ENCODE data around the gene DQX1. TPM values are rescaled to one million over a fixed set of nuclear protein-coding genes. Genes with fewer than 3 reads are reported as not detected.

The DQX1 gene
- polyA plus RNA-seq, 1 donor from 2014 or later: 0.59 TPM

DNA sequence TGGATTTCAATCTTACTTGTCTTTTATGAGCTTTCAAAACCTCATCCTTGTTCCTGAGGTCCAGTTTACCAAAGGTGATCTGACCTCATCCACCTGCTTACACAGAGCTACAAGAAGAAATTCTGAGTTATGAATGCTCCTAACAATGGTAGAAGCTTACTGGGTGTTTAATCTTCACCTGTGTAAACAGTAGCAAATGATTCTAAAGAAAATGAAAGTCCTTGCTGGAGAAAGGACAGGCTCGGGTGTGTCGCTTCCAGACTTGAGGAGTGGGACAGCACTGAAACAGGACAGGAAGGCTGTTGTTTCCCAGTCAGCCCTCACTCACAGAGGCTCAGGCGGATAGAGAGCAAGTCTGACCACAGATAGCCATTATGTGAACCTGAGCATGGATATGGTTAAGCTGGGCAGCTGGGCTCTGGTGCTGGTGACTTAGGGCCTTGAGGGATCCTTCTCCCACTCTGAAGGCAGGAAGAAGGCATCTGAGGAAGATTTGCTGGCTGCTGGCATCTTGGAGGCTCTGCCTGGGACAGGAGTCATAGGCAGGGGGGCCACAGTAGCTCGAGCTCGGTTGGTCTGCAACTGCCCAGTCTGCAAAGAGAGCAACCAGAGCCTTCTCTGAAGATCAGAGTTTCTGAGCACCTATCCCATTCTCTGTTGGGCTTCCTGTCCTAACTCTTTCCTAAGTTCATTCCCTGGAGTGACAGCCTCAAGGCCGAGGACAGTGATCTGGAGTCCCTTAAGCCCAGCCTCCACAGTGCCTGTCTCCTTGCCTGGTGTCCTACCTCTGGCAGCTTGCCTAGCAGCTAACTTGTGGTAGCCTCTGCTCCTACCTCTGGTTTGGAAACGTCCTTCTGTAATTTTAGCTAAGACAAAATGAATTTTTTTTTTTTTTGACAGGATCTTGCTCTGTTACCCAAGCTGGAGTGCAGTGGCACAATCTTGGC, 32.5 kb upstream of the DQX1 start:
- no peaks in the 10 kb centered on the region for H3K79me2 ChIP-seq (replicated peaks; ENCODE audit: insufficient read depth, low read length)

DNA sequence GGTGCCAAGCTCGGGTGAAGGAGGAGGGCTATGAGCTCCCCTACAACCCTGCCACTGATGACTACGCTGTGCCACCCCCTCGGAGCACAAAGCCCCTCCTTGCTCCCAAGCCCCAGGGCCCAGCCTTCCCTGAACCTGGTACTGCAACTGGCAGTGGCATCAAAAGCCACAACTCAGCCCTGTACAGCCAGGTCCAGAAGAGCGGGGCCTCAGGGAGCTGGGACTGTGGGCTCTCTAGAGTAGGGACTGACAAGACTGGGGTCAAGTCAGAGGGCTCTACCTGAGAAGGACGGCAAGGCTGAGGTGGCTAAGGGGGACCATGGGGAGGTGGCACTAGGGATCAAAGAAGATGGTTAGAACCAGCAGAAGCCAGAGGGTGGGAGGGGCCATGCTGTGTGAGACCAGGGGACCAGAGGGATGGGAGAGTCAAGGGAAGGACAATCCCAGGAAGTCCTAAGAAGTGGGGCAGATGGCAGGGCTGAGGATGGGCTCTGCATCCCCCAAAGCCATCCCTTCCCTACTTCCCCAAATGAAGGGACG, 30.9 kb upstream of the DQX1 start:
- H3K9me2 ChIP-seq (ENCODE audit: insufficient read depth, low read length): no peaks in the 10 kb centered on the region
- peaks cover 25% of the 10 kb centered on the region for H3K27me3 ChIP-seq (ENCODE audit: insufficient read depth, low read depth, low read length)
- no peak overlapping the region for H3K4me3 ChIP-seq (ENCODE audit: low read length)
- no peak overlapping the region for H3K4me2 ChIP-seq (ENCODE audit: low read length)
- no peak overlapping the region for H2AFZ ChIP-seq (ENCODE audit: low read depth, low read length)
- no peak overlapping the region for H3K27ac ChIP-seq (ENCODE audit: low read length)
- no peaks in the 10 kb centered on the region for H3K36me3 ChIP-seq (ENCODE audit: insufficient read depth, low read length)
- no peaks in the 10 kb centered on the region for H3K79me2 ChIP-seq (replicated peaks; ENCODE audit: insufficient read depth, low read length)
- no peaks in the 10 kb centered on the region for H3K9me3 ChIP-seq (ENCODE audit: low read length)
- H4K20me1 ChIP-seq (ENCODE audit: insufficient read depth): no peaks in the 10 kb centered on the region
- no peak overlapping the region for H3K9ac ChIP-seq (ENCODE audit: low read length)
- H3F3A ChIP-seq (ENCODE audit: insufficient read depth, low read length, poor library complexity, severe bottlenecking): no peaks in the 10 kb centered on the region
- TF ChIP-seq EP300 (conservative IDR thresholded peaks at IDR 0.05; ENCODE audit: poor library complexity, severe bottlenecking) (no peak), MXI1 (conservative IDR thresholded peaks at IDR 0.05; ENCODE audit: poor library complexity, severe bottlenecking) (no peak), POLR2AphosphoS5 (IDR thresholded peaks at IDR 0.05) (no peak), RAD21 (conservative IDR thresholded peaks at IDR 0.05) (no peak), EZH2 (IDR thresholded peaks at IDR 0.05; ENCODE audit: borderline replicate concordance, insufficient read depth, low read length, poor library complexity, severe bottlenecking) (no peak)
- TF ChIP-seq, protein P1, sequence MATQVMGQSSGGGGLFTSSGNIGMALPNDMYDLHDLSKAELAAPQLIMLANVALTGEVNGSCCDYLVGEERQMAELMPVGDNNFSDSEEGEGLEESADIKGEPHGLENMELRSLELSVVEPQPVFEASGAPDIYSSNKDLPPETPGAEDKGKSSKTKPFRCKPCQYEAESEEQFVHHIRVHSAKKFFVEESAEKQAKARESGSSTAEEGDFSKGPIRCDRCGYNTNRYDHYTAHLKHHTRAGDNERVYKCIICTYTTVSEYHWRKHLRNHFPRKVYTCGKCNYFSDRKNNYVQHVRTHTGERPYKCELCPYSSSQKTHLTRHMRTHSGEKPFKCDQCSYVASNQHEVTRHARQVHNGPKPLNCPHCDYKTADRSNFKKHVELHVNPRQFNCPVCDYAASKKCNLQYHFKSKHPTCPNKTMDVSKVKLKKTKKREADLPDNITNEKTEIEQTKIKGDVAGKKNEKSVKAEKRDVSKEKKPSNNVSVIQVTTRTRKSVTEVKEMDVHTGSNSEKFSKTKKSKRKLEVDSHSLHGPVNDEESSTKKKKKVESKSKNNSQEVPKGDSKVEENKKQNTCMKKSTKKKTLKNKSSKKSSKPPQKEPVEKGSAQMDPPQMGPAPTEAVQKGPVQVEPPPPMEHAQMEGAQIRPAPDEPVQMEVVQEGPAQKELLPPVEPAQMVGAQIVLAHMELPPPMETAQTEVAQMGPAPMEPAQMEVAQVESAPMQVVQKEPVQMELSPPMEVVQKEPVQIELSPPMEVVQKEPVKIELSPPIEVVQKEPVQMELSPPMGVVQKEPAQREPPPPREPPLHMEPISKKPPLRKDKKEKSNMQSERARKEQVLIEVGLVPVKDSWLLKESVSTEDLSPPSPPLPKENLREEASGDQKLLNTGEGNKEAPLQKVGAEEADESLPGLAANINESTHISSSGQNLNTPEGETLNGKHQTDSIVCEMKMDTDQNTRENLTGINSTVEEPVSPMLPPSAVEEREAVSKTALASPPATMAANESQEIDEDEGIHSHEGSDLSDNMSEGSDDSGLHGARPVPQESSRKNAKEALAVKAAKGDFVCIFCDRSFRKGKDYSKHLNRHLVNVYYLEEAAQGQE (IDR thresholded peaks at IDR 0.05; ENCODE audit: borderline replicate concordance): no peak
- TF ChIP-seq, protein P2, sequence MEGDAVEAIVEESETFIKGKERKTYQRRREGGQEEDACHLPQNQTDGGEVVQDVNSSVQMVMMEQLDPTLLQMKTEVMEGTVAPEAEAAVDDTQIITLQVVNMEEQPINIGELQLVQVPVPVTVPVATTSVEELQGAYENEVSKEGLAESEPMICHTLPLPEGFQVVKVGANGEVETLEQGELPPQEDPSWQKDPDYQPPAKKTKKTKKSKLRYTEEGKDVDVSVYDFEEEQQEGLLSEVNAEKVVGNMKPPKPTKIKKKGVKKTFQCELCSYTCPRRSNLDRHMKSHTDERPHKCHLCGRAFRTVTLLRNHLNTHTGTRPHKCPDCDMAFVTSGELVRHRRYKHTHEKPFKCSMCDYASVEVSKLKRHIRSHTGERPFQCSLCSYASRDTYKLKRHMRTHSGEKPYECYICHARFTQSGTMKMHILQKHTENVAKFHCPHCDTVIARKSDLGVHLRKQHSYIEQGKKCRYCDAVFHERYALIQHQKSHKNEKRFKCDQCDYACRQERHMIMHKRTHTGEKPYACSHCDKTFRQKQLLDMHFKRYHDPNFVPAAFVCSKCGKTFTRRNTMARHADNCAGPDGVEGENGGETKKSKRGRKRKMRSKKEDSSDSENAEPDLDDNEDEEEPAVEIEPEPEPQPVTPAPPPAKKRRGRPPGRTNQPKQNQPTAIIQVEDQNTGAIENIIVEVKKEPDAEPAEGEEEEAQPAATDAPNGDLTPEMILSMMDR (IDR thresholded peaks at IDR 0.05; ENCODE audit: poor library complexity, severe bottlenecking): no peak

More for the DNA sequence above, 32.5 kb upstream of the DQX1 start:
- Histone ChIP-seq H4K20me1 (ENCODE audit: insufficient read depth) (no peaks in the 10 kb centered on the region), H2AFZ (ENCODE audit: low read depth, low read length) (no peak overlapping the region), H3F3A (ENCODE audit: insufficient read depth, low read length, poor library complexity, severe bottlenecking) (no peaks in the 10 kb centered on the region), H3K9me2 (ENCODE audit: insufficient read depth, low read length) (no peaks in the 10 kb centered on the region), H3K9ac (ENCODE audit: low read length) (no peak overlapping the region), H3K9me3 (ENCODE audit: low read length) (no peaks in the 10 kb centered on the region), H3K27ac (ENCODE audit: low read length) (no peak overlapping the region), H3K27me3 (ENCODE audit: insufficient read depth, low read depth, low read length) (peaks cover 24% of the 10 kb centered on the region), H3K36me3 (ENCODE audit: insufficient read depth, low read length) (no peaks in the 10 kb centered on the region), H3K4me3 (ENCODE audit: low read length) (no peak overlapping the region), H3K4me2 (ENCODE audit: low read length) (no peak overlapping the region)
- TF ChIP-seq POLR2AphosphoS5 (IDR thresholded peaks at IDR 0.05): no peak
- TF ChIP-seq, protein P1 (IDR thresholded peaks at IDR 0.05; ENCODE audit: borderline replicate concordance): no peak
- no peak for TF ChIP-seq TAF1 (IDR thresholded peaks at IDR 0.05; ENCODE audit: low read depth)
- no peak for TF ChIP-seq RAD21 (conservative IDR thresholded peaks at IDR 0.05)
- TF ChIP-seq EP300 (conservative IDR thresholded peaks at IDR 0.05; ENCODE audit: poor library complexity, severe bottlenecking): no peak
- TF ChIP-seq, protein P2 (IDR thresholded peaks at IDR 0.05; ENCODE audit: poor library complexity, severe bottlenecking): no peak
- no peak for TF ChIP-seq SMC3 (conservative IDR thresholded peaks at IDR 0.05; ENCODE audit: poor library complexity)
- TF ChIP-seq EZH2 (IDR thresholded peaks at IDR 0.05; ENCODE audit: borderline replicate concordance, insufficient read depth, low read length, poor library complexity, severe bottlenecking): no peak
- TF ChIP-seq MXI1 (conservative IDR thresholded peaks at IDR 0.05; ENCODE audit: poor library complexity, severe bottlenecking): no peak
